ENCODE data around the gene COLEC11.

The COLEC11 gene

GRCh38 chr2:3624059-3624794 is 29.3 kb downstream of the COLEC11 start:
- TF ChIP-seq YY1 (IDR thresholded peaks at IDR 0.05; ENCODE audit: low read depth) (no peak), TAF1 (IDR thresholded peaks at IDR 0.05; ENCODE audit: low read depth) (no peak)

- TF ChIP-seq REST (IDR thresholded peaks at IDR 0.05; ENCODE audit: low read depth) (no peak), TCF12 (IDR thresholded peaks at IDR 0.05; ENCODE audit: low read depth) (no peak), CREB1 (IDR thresholded peaks at IDR 0.05; ENCODE audit: low read depth) (no peak), RAD21 (IDR thresholded peaks at IDR 0.05; ENCODE audit: low read depth) (no peak), FOXM1 (IDR thresholded peaks at IDR 0.05; ENCODE audit: borderline replicate concordance, low read depth) (no peak), EGR1 (IDR thresholded peaks at IDR 0.05) (no peak), CEBPB (IDR thresholded peaks at IDR 0.05) (no peak), NFIC (IDR thresholded peaks at IDR 0.05) (no peak), TAF1 (IDR thresholded peaks at IDR 0.05; ENCODE audit: low read depth) (no peak), TEAD4 (IDR thresholded peaks at IDR 0.05) (no peak), USF1 (IDR thresholded peaks at IDR 0.05) (no peak)
Measured at GRCh38 chr2:3625186-3625585, 30.3 kb downstream of the COLEC11 start.

GRCh38 chr2:3626118-3626811 is 31.4 kb downstream of the COLEC11 start:
- TF ChIP-seq CREB1 (IDR thresholded peaks at IDR 0.05; ENCODE audit: low read depth) (no peak), USF1 (IDR thresholded peaks at IDR 0.05) (no peak), TAF1 (IDR thresholded peaks at IDR 0.05; ENCODE audit: low read depth) (no peak), EGR1 (IDR thresholded peaks at IDR 0.05) (no peak), YY1 (IDR thresholded peaks at IDR 0.05; ENCODE audit: low read depth) (no peak), TEAD4 (IDR thresholded peaks at IDR 0.05) (no peak), MAX (IDR thresholded peaks at IDR 0.05) (no peak), FOXM1 (IDR thresholded peaks at IDR 0.05; ENCODE audit: borderline replicate concordance, low read depth) (no peak), RAD21 (IDR thresholded peaks at IDR 0.05; ENCODE audit: low read depth) (no peak), ZBTB7A (IDR thresholded peaks at IDR 0.05; ENCODE audit: low read depth) (no peak), CEBPB (IDR thresholded peaks at IDR 0.05) (no peak)

- TF ChIP-seq MAX (IDR thresholded peaks at IDR 0.05) (no peak), RAD21 (IDR thresholded peaks at IDR 0.05; ENCODE audit: low read depth) (no peak), CEBPB (IDR thresholded peaks at IDR 0.05) (no peak), CREB1 (IDR thresholded peaks at IDR 0.05; ENCODE audit: low read depth) (no peak)
Measured at GRCh38 chr2:3626812-3627499, 32.0 kb downstream of the COLEC11 start.

GRCh38 chr2:3627500-3628100 is 32.7 kb downstream of the COLEC11 start:
- TF ChIP-seq EP300 (IDR thresholded peaks at IDR 0.05; ENCODE audit: borderline replicate concordance) (no peak), FOXM1 (IDR thresholded peaks at IDR 0.05; ENCODE audit: borderline replicate concordance, low read depth) (no peak), CEBPB (IDR thresholded peaks at IDR 0.05) (no peak), NFIC (IDR thresholded peaks at IDR 0.05) (no peak), MAX (IDR thresholded peaks at IDR 0.05) (no peak), REST (IDR thresholded peaks at IDR 0.05; ENCODE audit: low read depth) (no peak), RAD21 (IDR thresholded peaks at IDR 0.05; ENCODE audit: low read depth) (no peak), EGR1 (IDR thresholded peaks at IDR 0.05) (no peak), ZBTB7A (IDR thresholded peaks at IDR 0.05; ENCODE audit: low read depth) (no peak), TCF12 (IDR thresholded peaks at IDR 0.05; ENCODE audit: low read depth) (no peak), USF1 (IDR thresholded peaks at IDR 0.05) (no peak), TAF1 (IDR thresholded peaks at IDR 0.05; ENCODE audit: low read depth) (no peak), YY1 (IDR thresholded peaks at IDR 0.05; ENCODE audit: low read depth) (no peak), TEAD4 (IDR thresholded peaks at IDR 0.05) (no peak), CREB1 (IDR thresholded peaks at IDR 0.05; ENCODE audit: low read depth) (no peak)
